ENCODE measurements around the gene SEPTIN8. TPM values are rescaled to one million over a fixed set of nuclear protein-coding genes. Genes with fewer than 3 reads are reported as not detected.

The SEPTIN8 gene
- total RNA-seq, 2 experiments from 2014 or later: 25.2 to 27.1 TPM

DNA sequence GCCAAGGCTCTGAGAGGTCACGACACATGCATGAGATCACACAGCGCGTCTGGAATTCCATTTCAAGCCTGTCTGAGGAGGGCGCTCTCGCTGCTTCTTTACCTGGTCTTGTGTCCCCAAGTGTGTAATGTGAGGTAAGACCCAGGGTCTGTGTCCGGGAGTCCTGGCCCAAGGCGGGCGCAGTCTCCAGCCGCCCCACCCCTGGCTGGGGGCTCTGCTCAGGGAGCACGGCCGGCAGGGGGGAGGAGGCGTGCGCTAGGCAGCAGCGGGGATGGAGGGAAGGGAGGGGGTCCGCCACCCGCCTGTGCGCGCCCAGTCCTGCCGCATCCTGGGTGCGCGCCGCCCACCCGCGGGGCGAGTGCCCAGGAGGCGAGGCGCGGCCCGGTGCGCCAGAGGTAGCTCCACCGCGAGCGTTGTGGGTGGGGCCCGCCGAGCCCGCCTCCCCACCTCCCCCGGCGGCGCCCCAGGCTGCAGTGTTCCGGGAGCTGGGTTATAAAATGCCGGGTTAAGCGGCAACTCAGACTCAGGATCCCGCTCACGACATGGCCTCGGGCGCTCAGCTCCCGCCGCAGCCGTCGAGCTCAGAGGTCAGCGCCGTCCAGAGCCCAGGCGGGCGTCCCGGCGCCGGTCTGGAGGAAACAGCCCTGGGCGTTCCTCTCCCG, 30.0 kb downstream of the SEPTIN8 start, which contains the start of gene CCNI2:
CCNI2 (plus strand) TSS at position 473 of the 662 bp plus-strand sequence; CDS start at position 543, 70 bp downstream.
- TF ChIP-seq, protein P1, sequence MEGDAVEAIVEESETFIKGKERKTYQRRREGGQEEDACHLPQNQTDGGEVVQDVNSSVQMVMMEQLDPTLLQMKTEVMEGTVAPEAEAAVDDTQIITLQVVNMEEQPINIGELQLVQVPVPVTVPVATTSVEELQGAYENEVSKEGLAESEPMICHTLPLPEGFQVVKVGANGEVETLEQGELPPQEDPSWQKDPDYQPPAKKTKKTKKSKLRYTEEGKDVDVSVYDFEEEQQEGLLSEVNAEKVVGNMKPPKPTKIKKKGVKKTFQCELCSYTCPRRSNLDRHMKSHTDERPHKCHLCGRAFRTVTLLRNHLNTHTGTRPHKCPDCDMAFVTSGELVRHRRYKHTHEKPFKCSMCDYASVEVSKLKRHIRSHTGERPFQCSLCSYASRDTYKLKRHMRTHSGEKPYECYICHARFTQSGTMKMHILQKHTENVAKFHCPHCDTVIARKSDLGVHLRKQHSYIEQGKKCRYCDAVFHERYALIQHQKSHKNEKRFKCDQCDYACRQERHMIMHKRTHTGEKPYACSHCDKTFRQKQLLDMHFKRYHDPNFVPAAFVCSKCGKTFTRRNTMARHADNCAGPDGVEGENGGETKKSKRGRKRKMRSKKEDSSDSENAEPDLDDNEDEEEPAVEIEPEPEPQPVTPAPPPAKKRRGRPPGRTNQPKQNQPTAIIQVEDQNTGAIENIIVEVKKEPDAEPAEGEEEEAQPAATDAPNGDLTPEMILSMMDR (IDR thresholded peaks at IDR 0.05): peak; percentile 68
- ChIA-PET CTCF (interaction anchor here (0.7 to 3.8 kb wide), 17 partner anchors 7 to 221 kb away, joined by 3 to 36 read pairs (median 3); partner anchors contain the start of genes IL4, KIF3A and SEPTIN8), POLR2A (interaction anchor here (0.6 to 3.4 kb wide), 7 partner anchors 10 to 251 kb away, joined by 3 to 23 read pairs (median 3); partner anchors contain the start of gene KIF3A)
- ATAC-seq: peak; percentile 76
- peak within 1 kb of the TSS; percentile 75 for H3K27ac Mint-ChIP-seq
- DNase-seq: peak; percentile 79
- intact Hi-C loops (cut with micrococcal nuclease): loop anchor here (5.0 kb wide), 1 partner anchor 75 kb away; no protein-coding TSS in a partner anchor
- H3K36me3 Mint-ChIP-seq (ENCODE audit: low read depth): peaks cover 13% of the 10 kb centered on the region
- H3K9me3 Mint-ChIP-seq: no peaks in the 10 kb centered on the region
- peak within 1 kb of the TSS; percentile 75 for H3K4me3 Mint-ChIP-seq
- peaks cover 10% of the 10 kb centered on the region for H3K27me3 Mint-ChIP-seq
- H3K4me1 Mint-ChIP-seq (ENCODE audit: low read depth): peaks cover 36% of the 10 kb centered on the region

DNA sequence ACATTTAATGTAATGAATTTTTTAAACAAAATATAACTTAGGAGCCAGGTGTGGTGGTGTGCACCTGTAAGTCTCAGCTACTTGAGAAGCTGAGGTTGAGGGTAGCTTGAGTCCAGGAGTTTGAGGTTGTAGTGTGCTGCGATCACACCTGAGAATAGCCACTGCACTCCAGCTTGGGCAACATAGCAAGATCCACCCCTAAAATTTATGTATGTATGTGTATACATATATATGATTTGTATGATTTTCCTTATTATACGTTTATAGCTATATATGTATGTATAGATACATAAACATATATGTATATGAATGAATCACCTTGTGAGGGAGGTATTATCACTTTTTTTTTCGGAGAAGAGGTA, 30.5 kb downstream of the SEPTIN8 start:
- peaks cover 10% of the 10 kb centered on the region for H3K27me3 Mint-ChIP-seq
- DNase-seq (no peak), ATAC-seq (no peak)
- ChIA-PET CTCF (interaction anchor here (0.7 to 3.8 kb wide), 8 partner anchors 9 to 108 kb away, joined by 3 to 36 read pairs (median 6); partner anchors contain the start of genes IL4, KIF3A and SEPTIN8), POLR2A (interaction anchor here (0.6 to 3.4 kb wide), 4 partner anchors 9 to 250 kb away, joined by 3 to 23 read pairs (median 4); partner anchors contain the start of gene KIF3A)
- intact Hi-C loops (cut with micrococcal nuclease): loop anchor here (5.0 kb wide), 1 partner anchor 76 kb away; no protein-coding TSS in a partner anchor
- H3K36me3 Mint-ChIP-seq (ENCODE audit: low read depth): peaks cover 11% of the 10 kb centered on the region
- peak overlapping the region; percentile 75 for H3K4me3 Mint-ChIP-seq
- H3K27ac Mint-ChIP-seq: peak overlapping the region; percentile 75
- H3K9me3 Mint-ChIP-seq: no peaks in the 10 kb centered on the region
- peaks cover 32% of the 10 kb centered on the region for H3K4me1 Mint-ChIP-seq (ENCODE audit: low read depth)
- TF ChIP-seq, protein P1 (IDR thresholded peaks at IDR 0.05): no peak

DNA sequence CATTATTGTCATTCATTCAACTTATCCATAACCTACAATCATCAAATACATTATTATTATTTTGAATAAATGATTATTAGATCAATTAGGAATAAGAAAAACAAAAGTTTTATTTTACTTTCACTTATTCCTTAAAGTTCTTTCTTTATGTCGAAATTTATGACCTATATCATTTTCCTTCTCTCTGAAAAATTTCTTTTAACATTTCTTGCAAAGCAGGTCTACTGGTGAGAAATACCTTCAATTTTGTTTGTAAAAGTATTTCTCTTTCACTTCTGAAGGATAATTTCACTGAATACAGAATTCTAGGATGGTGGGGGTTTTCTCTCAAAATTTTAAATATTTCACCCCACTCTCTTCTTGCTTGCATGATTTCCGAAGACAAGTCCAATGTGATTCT, 32.4 kb downstream of the SEPTIN8 start:
- ATAC-seq (no peak), DNase-seq (no peak)
- TF ChIP-seq, protein P1 (IDR thresholded peaks at IDR 0.05): no peak
- ChIA-PET CTCF (interaction anchor here (0.6 to 1.1 kb wide), 3 partner anchors 76 to 659 kb away, joined by 3 to 4 read pairs (median 3); no protein-coding TSS in a partner anchor), POLR2A (no interaction called here)
- Mint-ChIP-seq H3K4me3 (no peak overlapping the region), H3K9me3 (no peaks in the 10 kb centered on the region), H3K27me3 (peaks cover 10% of the 10 kb centered on the region), H3K4me1 (ENCODE audit: low read depth) (peaks cover 16% of the 10 kb centered on the region), H3K36me3 (ENCODE audit: low read depth) (peaks cover 7% of the 10 kb centered on the region), H3K27ac (no peak overlapping the region)
- intact Hi-C loops (cut with micrococcal nuclease): loop anchor here (5.0 kb wide), 1 partner anchor 78 kb away; no protein-coding TSS in a partner anchor

DNA sequence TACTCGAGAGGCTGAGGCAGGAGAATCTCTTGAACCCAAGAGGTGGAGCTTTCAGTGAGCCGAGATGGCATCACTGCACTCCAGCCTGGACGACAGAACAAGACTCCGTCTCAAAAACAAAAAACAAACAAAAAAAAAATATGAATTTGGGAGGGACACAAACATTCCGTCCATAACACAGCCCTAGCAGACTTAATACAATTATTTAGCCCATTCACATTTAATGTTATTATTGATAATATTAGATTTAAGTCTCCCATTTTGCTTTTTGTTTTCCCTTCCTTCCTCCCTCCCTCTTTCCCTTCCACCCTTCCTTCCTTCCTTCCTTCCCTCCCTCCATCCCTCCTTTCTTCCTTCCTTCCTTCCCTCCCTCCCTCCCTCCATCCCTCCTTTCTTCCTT, 34.4 kb downstream of the SEPTIN8 start:
- Mint-ChIP-seq H3K4me3 (no peak overlapping the region), H3K9me3 (no peaks in the 10 kb centered on the region), H3K27me3 (peaks cover 10% of the 10 kb centered on the region), H3K27ac (no peak overlapping the region), H3K4me1 (ENCODE audit: low read depth) (peaks cover 14% of the 10 kb centered on the region), H3K36me3 (ENCODE audit: low read depth) (no peaks in the 10 kb centered on the region)
- DNase-seq (no peak), ATAC-seq (no peak)
- ChIA-PET CTCF (interaction anchor here (1.8 kb wide), 1 partner anchor 78 kb away, joined by 5 read pairs; no protein-coding TSS in a partner anchor), POLR2A (interaction anchor here (0.6 kb wide), 1 partner anchor 447 kb away, joined by 3 read pairs; no protein-coding TSS in a partner anchor)
- TF ChIP-seq, protein P1 (IDR thresholded peaks at IDR 0.05): no peak
- intact Hi-C loops (cut with micrococcal nuclease): no loop called here

All from activated CD8-positive, alpha-beta T cell treated with anti-CD3 and anti-CD28 coated beads for 36 hours (primary cell).